HG03378 (cell line): ENCODE results near the gene MBD3L2.
"Not testable (repeated sequence)": the region's sequence is repeated elsewhere in the genome, so short reads cannot be mapped to it uniquely, and the experiment has no call there.

ENCODE experiments used
- ATAC-seq: cut with Tn5 transposase; IDR thresholded peaks from one replicate; pipeline ENCODE4 v1.9.1; 2021; ENCODE audit warnings: mild to moderate bottlenecking, moderate library complexity; ENCODE audit not compliant: unreplicated experiment

MBD3L2 gene

DNA sequence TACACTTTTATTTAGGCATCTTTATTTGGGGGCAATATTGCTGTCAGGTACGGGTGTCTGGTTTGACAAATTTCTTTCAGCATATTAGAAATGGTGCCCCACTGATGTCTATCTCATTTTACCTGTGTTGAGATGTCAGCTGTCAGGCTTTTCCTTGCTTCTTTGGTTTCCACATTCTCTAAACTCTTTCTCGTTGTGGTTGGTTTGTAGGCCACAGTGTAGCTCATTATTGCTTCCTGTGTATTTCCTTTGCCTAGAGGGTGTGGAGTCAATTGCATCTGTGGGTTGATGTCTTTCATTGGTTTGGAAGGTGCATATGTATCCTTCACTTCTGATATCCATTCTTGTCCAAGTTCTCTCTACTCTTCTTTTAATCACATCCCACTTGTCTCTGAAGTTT lies 10.9 kb downstream of the MBD3L2 start:
- not testable (repeated sequence) for ATAC-seq

DNA sequence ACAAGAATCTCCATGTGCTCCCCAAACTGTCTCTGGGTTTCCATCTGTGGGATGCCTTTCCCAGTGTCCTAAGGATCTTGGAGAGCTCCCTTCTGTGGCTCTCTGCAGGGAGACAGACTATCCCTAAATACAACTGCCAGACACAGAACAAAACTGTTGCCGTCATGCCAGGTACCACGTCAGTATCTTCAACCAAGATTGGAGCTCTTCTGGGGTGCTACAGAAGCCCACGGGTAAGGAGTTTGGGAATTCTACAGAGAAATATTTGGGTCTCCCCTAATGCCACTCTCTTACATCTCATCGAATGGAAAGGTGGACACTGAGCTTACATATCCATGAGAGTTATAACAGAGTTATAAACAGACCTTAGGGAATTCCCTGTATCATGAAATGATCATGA lies 14.2 kb downstream of the MBD3L2 start:
- no peak for ATAC-seq

DNA sequence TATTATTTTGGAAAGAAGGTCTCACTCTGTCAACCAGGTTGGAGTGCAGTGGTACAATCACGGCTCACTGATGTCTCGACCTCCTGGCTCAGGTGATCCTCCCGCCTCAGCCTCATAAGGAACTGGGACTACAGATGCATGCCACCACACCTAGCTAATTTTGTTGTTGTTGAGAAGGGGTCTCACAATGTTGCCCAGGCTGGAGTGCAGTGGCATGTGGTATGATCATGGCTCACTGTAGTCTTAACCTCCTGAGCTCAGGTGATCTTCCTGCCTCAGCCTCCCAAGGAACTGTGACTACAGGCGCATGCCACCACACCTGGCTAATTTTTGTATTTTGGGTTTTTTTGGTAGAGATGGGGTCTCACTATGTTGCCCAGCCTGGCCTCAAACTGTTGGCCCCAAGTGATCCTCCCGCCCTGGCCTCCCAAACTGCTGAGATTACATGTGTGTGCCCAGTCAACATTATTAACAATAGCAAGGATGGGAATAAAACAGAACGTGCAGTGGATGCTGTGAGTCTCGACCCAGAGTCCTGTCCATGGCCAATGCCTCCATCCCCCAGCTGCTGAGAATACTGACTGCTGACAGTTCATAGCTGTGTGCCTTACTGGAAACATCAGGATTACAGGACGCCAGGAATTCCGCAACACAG lies 14.8 kb downstream of the MBD3L2 start:
- no peak for ATAC-seq

DNA sequence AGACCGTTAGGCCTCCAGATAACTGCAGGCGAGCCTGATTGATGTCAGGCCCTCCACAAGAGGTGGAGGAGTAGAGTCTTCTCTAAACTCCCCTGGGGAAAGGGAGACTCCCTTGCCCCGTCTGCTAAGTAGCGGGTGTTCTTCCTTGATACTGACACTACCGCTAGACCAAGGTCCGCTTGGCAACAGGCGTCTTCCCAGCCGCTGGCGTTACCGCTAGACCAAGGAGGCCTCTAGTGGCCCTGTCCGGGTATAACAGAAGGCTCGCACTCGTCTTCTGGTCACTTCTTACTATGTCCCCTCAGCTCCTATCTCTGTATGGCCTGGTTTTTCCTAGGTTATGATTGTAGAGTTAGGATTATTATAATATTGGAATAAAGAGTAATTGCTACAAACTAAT lies 18.0 kb downstream of the MBD3L2 start:
- not testable (repeated sequence) for ATAC-seq

DNA sequence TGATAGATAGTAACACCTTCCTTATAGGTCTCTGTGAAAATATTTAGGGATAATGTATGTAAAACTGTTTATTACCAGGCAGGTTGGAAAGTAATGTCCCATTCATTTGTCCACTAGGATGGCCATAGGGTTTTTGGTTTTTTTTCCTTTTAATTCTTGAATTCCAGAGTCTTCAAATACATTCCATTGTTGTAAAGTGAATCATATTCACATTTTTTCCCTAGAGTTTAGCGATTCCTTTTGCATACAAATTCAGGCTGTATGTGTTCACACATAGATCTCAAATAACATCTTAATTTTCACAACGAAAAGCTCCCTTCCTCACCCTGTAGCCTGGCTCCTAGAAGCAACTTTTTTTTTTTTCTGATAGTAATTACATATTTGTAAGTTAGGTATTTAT lies 18.6 kb downstream of the MBD3L2 start:
- ATAC-seq: no peak

DNA sequence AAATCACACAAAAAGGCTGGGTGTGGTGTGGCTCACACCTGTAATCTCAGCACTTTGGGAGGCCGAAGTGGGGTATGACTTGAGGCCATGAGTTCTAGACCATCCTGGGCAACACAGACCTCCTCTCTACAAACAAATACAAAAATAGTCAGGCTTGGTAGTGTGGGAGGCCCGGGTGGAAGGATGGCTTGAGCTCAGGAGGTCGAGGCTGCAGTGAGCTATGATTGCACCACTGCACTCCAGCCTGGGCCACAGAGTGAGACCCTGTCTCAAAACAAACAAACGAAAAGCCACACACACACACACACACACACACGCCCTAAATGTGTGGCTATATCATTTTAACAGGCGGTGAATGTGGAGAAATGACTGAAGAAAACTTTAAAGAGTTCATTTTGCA lies 19.5 kb downstream of the MBD3L2 start:
- no peak for ATAC-seq

DNA sequence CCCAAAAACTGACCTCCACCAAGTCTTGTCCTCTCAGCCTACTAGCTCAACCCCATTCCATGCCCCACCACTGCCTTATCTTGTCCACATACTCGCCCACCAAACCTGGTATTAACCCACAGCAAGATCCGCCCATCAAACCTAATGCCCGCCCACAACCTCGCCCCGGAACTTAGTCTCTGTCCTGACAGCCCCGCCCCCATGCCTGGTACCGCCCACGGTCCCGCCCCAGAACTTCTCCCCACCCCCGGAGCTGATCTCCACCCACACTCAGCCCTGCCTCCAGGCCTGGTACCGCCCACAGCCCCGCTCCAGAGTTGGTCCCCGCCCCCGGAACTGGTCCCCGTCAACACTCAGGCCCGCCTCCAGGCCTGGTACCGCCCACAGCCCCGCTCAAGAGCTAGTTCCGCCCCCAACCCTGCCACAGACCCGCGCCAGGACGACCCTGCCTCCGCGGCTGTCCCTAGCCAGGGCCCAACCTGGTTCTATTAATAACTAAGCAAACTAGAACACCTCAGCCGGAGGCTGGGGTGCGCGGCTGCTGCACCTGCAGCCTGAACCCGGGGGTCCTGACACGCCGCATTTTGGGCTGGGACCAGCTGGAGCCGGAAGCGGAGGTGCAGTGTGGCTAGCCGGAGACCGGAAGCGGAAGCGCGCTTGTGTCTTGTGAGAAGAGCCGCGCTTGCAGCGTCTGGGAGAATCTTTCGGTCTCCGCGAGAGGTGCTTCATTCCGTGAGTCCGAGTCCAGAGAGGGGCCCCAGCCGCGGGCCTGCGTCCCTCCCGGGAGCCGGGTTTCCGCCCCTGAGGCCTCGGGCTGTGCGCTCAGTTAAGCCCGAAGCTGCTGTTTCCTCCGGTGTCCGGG lies 20.2 kb downstream of the MBD3L2 start, which contains the start of gene ZNF557:
ZNF557 (plus strand) TSS at position 662 of the 862 bp plus-strand sequence. CDS start 5,372 bp downstream, outside the sequence.
- peak; percentile 73 for ATAC-seq

DNA sequence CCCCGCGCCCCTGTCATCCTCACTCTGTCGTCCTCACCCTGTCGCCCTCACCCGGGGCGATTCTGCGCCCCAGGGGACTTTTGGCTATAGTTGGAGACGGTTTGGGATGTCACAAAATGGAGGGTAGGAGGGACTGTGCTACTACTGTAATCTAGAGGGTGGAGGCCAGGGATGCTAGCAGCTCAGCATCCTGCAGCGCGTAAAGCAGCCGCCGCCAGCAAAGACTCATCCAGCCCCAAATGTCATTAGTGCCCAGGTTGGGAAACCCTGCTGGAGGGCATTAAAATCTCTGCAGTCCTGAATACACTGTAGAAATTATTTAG lies 20.7 kb downstream of the MBD3L2 start:
- peak; percentile 28 for ATAC-seq

DNA sequence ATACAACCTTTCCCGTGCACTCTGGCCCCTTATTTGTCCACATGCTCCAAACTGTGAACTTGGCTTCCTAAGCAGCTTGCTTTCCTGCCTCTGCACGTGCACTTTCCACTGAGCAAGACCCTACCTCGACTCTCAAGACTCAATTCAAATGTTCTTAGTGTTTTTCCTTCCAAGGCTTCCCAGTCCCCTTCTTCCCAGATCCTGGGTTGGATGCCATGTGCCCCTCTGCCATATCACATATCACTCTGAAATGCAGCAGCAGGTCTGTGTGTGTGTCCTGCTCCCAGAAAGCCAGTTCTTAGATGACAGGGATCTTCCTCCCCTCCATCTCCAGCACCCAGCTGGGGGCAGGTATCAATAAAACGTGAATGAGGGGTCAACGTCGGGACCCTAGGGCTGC lies 23.4 kb downstream of the MBD3L2 start:
- ATAC-seq: no peak

DNA sequence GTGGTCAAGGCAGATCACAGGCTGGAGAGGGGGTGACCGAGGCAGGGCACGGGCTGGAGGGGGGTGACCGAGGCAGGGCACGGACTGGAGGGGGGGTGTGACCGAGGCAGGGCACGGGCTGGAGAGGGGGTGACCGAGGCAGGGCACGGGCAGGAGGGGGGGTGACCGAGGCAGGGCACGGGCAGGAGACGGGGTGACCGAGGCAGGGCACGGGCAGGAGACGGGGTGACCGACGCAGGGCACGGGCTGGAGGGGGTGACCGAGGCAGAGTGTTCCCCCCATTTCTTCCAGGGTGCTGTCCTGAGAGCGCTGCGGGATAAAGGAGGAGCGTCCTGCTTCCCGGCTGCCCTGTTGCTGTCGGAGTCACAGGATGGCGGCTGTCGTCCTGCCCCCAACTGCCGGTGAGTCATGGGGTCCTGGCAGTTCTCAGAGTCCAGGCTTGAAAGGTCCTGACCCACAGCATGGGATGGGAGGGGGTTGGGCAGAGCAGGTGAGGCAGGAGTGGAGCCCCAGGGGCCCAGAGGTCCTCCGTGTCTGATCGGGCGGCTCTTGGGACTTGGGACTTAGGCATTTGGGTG lies 25.7 kb downstream of the MBD3L2 start:
- no peak for ATAC-seq

DNA sequence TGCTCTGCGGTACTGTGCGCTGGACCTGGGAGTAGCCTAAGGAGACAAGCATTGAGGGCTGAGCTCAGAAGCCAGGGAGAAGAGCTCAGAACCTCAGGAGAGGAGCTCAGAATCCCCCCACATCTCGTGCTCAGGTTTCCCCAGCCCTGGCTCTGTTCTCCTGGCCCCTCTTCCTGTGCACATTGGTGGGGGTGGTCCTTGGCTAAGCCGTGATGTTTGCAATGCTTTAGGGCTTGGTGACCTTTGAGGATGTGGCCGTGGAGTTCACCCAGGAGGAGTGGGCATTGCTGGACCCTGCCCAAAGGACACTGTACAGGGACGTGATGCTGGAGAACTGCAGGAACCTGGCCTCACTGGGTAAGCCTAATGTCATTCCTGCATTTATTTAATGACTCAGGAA lies 27.0 kb downstream of the MBD3L2 start:
- no peak for ATAC-seq

DNA sequence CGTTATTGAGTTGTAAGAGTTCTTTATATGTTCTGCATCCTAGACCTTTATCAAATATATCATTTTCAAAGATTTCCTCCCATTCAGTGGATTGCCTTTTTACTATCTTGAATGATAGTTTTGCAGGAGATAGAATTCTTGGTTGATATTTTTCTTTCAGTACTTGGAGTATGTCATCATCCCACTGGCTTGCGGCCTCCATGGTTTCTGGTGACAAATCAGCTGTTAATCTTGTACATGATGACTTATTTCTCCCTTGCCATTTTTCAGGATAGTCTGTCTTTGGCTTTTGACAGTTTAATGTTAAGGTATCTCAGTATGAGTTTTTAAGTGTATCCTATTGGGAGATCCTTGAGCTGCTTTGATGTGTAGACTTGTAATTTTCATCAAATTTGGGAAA lies 28.9 kb downstream of the MBD3L2 start:
- ATAC-seq: no peak

DNA sequence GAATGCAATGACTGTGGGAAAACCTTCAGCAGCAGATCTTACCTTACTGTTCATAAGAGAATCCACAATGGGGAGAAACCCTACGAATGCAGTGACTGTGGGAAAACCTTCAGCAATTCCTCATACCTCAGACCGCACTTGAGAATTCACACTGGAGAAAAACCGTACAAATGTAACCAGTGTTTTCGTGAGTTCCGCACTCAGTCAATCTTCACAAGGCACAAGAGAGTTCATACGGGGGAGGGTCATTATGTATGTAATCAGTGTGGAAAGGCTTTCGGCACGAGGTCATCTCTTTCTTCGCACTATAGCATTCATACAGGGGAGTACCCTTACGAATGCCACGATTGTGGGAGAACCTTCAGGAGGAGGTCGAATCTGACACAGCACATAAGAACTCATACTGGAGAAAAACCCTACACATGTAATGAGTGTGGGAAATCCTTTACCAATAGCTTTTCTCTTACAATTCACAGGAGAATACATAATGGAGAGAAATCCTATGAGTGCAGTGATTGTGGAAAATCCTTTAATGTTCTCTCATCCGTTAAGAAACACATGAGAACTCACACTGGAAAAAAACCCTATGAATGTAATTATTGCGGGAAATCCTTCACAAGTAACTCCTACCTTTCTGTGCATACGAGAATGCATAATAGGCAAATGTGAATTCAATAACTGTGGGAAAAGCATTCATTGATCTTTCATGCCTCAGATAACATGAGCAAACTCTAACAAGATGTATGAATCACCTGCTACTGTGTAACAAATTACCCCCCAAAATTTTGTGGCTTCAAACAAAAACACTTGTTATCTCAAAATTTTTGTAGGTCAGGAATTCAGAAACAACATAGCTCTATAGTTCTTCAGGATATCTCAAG lies 34.2 kb downstream of the MBD3L2 start:
- no peak for ATAC-seq

DNA sequence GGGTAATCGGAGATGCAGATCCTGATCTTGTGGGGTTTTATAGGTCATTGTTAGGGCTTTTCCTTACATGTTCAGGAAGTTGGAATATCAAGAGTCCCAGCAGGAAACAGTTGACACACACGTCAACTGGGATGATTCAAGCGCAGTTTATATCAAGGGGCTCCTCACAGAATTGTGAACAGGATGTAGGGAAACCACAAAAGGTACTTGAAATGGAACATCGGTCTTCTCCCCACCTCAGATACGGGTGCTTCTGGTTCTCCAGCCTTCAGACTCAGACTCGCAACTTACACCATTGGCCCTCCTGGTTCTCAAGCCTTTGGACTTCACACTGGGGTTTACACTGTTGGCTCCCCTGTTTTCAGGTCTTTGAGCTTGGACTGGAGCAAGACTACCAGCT lies 39.9 kb downstream of the MBD3L2 start:
- ATAC-seq: no peak

DNA sequence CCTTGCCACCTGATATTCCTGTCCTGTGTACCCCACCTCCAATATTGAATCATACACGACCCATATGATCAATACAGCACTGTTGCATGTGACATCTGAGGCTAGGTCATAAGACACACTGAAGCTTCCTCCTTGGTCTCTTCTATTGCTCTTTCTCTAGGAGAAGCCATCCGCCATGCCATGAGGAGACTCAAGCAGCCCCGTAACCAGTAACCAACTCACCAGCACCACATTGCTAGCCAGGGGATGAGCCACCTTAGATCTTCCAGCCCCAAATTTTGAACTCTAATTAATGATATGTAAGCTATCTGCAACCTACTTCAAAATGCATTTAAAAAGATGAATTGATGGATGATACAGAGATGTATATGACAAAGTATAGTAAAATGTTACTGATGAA lies 49.0 kb downstream of the MBD3L2 start:
- no peak for ATAC-seq

DNA sequence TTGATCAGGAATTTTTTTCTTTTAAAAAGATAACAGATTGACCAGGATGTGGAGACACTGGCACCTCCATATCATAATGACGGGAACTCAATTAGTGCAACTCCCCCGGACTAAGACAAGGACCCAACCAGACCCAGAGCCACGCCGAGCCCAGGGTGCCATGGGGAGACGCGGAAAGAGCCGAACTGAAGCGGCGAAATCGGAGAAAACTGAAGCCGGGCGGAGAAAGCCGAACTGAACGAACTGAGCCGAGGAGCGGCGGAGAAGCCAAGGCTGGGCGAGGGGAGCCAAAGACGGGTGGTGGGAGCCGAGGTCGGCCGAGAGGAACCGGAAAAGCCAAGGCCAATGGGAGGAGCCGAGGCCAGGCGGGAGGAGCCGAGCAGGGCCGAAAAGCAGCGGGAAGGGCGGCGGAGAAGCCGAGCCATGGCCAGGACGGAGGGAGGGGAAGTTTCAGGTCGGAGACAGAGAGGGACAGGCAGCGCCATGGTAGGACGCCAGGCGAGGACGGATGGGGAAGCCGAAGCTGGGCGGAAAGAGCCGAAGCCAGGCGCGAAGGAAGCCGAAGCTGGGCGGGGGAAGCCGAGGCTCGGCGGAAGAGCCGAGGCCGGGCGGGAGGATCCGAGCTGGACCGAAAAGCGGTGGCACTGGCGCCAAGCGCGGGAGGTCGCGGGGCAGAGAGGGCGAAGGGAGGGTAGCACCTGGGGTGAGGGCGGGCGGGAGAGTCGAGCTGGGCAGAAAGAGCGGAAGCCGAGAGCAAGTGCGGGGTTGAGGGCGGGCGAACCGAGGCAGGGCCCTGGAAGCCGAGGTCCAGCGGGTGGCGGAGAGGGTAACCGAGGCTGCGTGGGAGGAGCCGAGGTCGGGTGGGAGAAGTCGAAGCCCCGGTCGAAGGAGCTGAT lies 49.8 kb downstream of the MBD3L2 start:
- peak; percentile 79 for ATAC-seq

DNA sequence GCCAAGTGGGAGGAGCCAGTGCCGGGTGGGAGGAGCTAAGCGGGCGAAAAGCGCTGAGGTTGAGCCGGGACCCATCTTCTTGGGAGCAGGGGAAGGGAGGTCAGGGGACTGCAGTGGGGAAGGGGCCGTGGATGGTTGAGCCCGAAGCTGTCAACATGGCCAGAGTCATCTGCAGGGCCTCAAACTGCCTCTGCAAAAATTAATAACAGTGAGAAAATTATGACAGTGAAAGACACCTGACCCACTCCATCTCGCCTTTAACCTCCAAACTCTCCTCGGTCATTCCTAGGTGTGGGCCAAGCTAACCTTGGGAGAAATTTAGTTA lies 50.4 kb downstream of the MBD3L2 start:
- ATAC-seq: no peak
